Lower lobe of right lung (tissue), 2 donors: ENCODE measurements around the gene PRPF38A. TPM values are rescaled to one million over a fixed set of nuclear protein-coding genes. Genes with fewer than 3 reads are reported as not detected.

Experiments
- ATAC-seq, 2 donors: fragments of 200-7000 bp; cut with Tn5 transposase; one replicate each; pipeline ENCODE4 v1.9.1; 2020 to 2022; ENCODE audit warnings: mild to moderate bottlenecking in 2 of 2, moderate library complexity in 2 of 2
- DNase-seq: peaks from one replicate; pipeline ENCODE4 v3.0.0-alpha.2; 2020
- H3K27ac ChIP-seq: fragments of 200-600 bp; one replicate; pipeline ENCODE4 v1.8.0; 2022
- H3K27me3 ChIP-seq: fragments of 200-600 bp; one replicate; pipeline ENCODE4 v1.8.0; 2022; ENCODE audit warnings: low read depth
- H3K36me3 ChIP-seq: fragments of 200-600 bp; one replicate; pipeline ENCODE4 v1.8.0; 2022; ENCODE audit warnings: mild to moderate bottlenecking
- H3K4me1 ChIP-seq: fragments of 200-600 bp; one replicate; pipeline ENCODE4 v1.8.0; 2022
- H3K4me3 ChIP-seq: fragments of 200-600 bp; one replicate; pipeline ENCODE4 v1.8.0; 2022; ENCODE audit warnings: mild to moderate bottlenecking
- H3K9me3 ChIP-seq: fragments of 200-600 bp; one replicate; pipeline ENCODE4 v1.8.0; 2022
- intact Hi-C: fragments of 100-400 bp; cut with DNase I; formaldehyde crosslinking; loops from one replicate; pipeline ENCODE4 v1.11.0; 2022
- total RNA-seq: library from RNA; stranded (reverse); fragmentation: NEBNext Ultra II Directional; extraction: Animal tissue kit (Norgen Biotek cat#: 25700); gene quantifications from one replicate; pipeline ENCODE4 v1.2.1, GENCODE V29; 2021
- TF ChIP-seq, protein P1 (sequence below): fragments of 200-600 bp; IDR thresholded peaks from one replicate; pipeline ENCODE4 v1.8.0; 2022; ENCODE audit warnings: antibody characterized with exemption, mild to moderate bottlenecking
- donor health status: DM: no; HTN: yes; CAD: no; lungs with severe emphysema.

Gene PRPF38A
- total RNA-seq, 1 donor from 2014 or later, result 34.7 TPM

DNA sequence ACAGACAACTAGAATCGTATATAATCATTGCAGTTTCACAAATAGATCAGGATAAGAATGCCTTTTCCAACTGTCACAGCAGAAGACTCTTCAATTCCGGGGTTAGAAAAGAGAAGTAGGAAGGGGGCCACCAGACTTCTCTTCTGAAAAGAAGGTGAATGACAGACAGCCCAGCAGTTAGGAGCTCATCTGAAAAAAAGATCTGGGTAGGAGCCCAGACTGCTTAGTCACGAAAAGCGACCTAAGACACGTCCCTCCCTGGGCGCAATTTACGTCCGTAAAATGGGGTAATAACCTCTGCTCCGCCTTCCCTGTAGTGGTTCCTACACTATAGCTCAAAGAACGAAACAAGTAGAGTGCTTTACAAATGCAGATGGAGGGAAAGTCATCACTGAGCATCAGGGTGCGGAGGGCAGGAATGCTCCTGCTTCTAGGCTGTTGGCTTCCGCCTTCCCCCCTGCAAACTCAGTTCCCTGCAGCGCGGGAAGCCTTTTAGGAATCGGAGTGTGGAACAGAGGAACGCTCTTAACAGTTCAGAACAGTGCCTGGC is 761 bp upstream of the PRPF38A start:
- ATAC-seq, result peak; percentile 32 to 50
- TF ChIP-seq, protein P1, sequence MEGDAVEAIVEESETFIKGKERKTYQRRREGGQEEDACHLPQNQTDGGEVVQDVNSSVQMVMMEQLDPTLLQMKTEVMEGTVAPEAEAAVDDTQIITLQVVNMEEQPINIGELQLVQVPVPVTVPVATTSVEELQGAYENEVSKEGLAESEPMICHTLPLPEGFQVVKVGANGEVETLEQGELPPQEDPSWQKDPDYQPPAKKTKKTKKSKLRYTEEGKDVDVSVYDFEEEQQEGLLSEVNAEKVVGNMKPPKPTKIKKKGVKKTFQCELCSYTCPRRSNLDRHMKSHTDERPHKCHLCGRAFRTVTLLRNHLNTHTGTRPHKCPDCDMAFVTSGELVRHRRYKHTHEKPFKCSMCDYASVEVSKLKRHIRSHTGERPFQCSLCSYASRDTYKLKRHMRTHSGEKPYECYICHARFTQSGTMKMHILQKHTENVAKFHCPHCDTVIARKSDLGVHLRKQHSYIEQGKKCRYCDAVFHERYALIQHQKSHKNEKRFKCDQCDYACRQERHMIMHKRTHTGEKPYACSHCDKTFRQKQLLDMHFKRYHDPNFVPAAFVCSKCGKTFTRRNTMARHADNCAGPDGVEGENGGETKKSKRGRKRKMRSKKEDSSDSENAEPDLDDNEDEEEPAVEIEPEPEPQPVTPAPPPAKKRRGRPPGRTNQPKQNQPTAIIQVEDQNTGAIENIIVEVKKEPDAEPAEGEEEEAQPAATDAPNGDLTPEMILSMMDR, result no peak
- Histone ChIP-seq H3K9me3 (no peaks in the 10 kb centered on the region), H3K4me1 (peaks cover 25% of the 10 kb centered on the region), H3K27ac (peak overlapping the region; percentile 96), H3K27me3 (no peaks in the 10 kb centered on the region), H3K4me3 (peak overlapping the region; percentile 86), H3K36me3 (peaks cover 21% of the 10 kb centered on the region)
- intact Hi-C loops, result no loop called here
- DNase-seq, result no peak

DNA sequence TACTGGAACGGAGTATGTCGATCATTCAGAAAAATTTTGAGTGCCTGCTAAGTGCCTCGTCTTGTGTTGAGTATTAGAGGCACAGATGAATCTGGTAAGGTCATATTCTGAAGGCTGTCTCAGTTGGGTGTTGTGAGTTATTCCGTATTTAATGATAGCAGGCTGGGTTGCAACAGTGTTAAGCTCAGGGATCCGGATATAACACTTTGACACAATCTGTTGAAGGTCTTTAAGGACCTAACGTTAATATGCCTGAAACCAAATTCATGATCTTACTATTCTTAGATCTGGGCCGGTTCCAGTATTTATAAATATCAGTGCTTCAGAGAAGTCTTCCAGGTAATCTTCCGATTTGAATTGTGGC is 555 bp downstream of the PRPF38A start:
- Histone ChIP-seq H3K4me3 (peak overlapping the region; percentile 86), H3K27me3 (no peaks in the 10 kb centered on the region), H3K27ac (peak overlapping the region; percentile 96), H3K4me1 (peaks cover 25% of the 10 kb centered on the region), H3K9me3 (no peaks in the 10 kb centered on the region), H3K36me3 (peaks cover 34% of the 10 kb centered on the region)
- intact Hi-C loops, result no loop called here
- ATAC-seq (no peak), DNase-seq (no peak)
- TF ChIP-seq, protein P1, result no peak

DNA sequence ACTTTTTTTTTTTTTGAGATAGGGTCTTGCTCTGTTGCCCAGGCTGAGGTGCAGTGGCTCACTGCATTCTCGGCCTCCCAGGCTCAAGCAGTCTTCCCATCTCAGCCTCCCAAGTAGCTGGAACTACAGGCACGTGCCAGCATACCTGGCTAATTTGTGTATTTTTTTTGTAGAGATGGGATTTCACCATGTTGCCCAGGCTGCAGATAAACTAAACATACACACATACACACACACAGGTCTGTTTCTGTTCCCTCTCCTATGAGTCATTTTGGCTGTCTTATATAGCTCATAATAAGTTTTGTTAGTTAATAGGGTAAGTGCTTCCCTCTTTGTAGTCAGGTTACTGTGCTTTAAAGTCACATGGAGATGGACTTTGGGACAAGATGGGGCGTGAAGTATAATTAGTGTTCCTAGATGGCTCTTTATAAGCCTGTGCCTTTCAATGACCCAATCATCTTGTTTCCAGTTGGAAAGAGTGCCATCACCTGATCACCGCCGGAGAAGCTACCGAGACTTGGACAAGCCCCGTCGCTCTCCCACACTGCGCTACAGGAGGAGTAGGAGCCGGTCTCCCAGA is 9.1 kb downstream of the PRPF38A start:
- TF ChIP-seq, protein P1, result no peak
- H3K9me3 ChIP-seq, result no peaks in the 10 kb centered on the region
- peaks cover 100% of the 10 kb centered on the region for H3K36me3 ChIP-seq
- ATAC-seq, result no peak
- intact Hi-C loops, result no loop called here
- DNase-seq, result no peak
- no peak overlapping the region for H3K27ac ChIP-seq
- no peaks in the 10 kb centered on the region for H3K27me3 ChIP-seq
- H3K4me1 ChIP-seq, result no peaks in the 10 kb centered on the region
- no peak overlapping the region for H3K4me3 ChIP-seq

DNA sequence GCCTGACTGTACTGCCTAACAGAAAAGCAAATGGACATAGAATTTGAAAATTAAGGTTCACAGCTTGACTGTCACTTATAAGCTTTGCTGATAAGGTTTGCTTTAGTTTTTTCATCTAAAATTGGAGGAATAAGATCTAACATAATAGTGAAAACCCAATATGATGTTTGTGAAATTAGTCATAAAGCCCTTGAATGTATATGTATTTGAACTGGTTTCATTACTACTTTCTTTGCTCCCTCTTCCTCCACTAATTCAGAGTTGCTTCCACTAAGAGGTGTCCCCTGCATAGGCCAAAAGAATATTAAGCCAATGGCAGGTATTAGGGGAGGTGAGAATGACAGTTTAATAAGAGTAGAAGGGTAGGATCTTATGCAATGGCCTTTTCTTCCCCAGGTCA is 10.5 kb downstream of the PRPF38A start:
- ATAC-seq, result no peak
- intact Hi-C loops, result no loop called here

DNA sequence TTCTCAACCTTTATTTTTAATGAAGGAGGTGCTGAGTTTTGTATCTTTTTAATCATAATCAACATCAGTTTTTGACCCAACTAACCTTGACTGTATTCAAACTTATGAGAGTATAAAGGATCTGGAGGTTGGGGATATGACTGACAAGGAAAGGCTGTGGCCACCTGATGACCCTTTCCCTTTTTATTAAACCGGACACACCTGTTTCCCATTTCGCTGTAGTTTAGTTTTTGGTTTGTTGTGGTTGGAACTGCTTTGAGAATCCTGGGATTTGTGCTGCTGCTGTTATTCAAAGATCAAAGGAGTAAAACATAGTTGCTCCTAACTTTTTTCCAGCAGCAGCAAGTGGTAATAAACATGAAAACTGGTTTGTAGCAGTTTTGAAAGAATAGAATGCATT is 12.4 kb downstream of the PRPF38A start:
- DNase-seq, result no peak
- TF ChIP-seq, protein P1, result no peak
- peaks cover 99% of the 10 kb centered on the region for H3K36me3 ChIP-seq
- ATAC-seq, result no peak
- no peaks in the 10 kb centered on the region for H3K9me3 ChIP-seq
- no peak overlapping the region for H3K4me3 ChIP-seq
- H3K4me1 ChIP-seq, result no peaks in the 10 kb centered on the region
- H3K27ac ChIP-seq, result no peak overlapping the region
- intact Hi-C loops, result no loop called here
- H3K27me3 ChIP-seq, result no peaks in the 10 kb centered on the region

More for the DNA sequence above, 10.5 kb downstream of the PRPF38A start:
- Histone ChIP-seq H3K4me3 (no peak overlapping the region), H3K36me3 (peaks cover 100% of the 10 kb centered on the region), H3K27me3 (no peaks in the 10 kb centered on the region), H3K9me3 (no peaks in the 10 kb centered on the region), H3K4me1 (no peaks in the 10 kb centered on the region), H3K27ac (no peak overlapping the region)
- DNase-seq, result no peak
- TF ChIP-seq, protein P1, result no peak
